Ishikawa (cell line): Measurements from ENCODE around the gene MYH16.

Experiments used
- CEBPB ChIP-seq: IDR thresholded peaks from 2 replicates; pipeline ENCODE4 v1.6.1; 2012
- CREB1 ChIP-seq: IDR thresholded peaks from 2 replicates; pipeline ENCODE4 v1.6.1; 2012; ENCODE audit warnings: low read depth
- EGR1 ChIP-seq: IDR thresholded peaks from 2 replicates; pipeline ENCODE4 v1.6.1; 2012
- EP300 ChIP-seq: IDR thresholded peaks from 2 replicates; pipeline ENCODE4 v1.6.1; 2012; ENCODE audit warnings: borderline replicate concordance
- FOXM1 ChIP-seq: IDR thresholded peaks from 2 replicates; pipeline ENCODE4 v1.6.1; 2012; ENCODE audit warnings: low read depth, borderline replicate concordance
- NFIC ChIP-seq: IDR thresholded peaks from 2 replicates; pipeline ENCODE4 v1.6.1; 2012
- RAD21 ChIP-seq: IDR thresholded peaks from 2 replicates; pipeline ENCODE4 v1.6.1; 2012; ENCODE audit warnings: low read depth
- TAF1 ChIP-seq: IDR thresholded peaks from 2 replicates; pipeline ENCODE4 v1.6.1; 2012; ENCODE audit warnings: low read depth, mild to moderate bottlenecking
- TCF12 ChIP-seq: IDR thresholded peaks from 2 replicates; pipeline ENCODE4 v1.6.1; 2012; ENCODE audit warnings: low read depth
- TEAD4 ChIP-seq: IDR thresholded peaks from 2 replicates; pipeline ENCODE4 v1.6.1; 2012
- YY1 ChIP-seq: IDR thresholded peaks from 2 replicates; pipeline ENCODE4 v1.6.1; 2012; ENCODE audit warnings: low read depth
- ZBTB7A ChIP-seq: IDR thresholded peaks from 2 replicates; pipeline ENCODE4 v1.6.1; 2012; ENCODE audit warnings: low read depth
- TF ChIP-seq, protein P1 (sequence below): IDR thresholded peaks from 2 replicates; pipeline ENCODE4 v1.6.1; 2012; ENCODE audit warnings: low read depth, mild to moderate bottlenecking
- TF ChIP-seq, protein P2 (sequence below): IDR thresholded peaks from 2 replicates; pipeline ENCODE4 v1.6.1; 2012
- TF ChIP-seq, protein P3 (sequence below): IDR thresholded peaks from 2 replicates; pipeline ENCODE4 v1.6.1; 2012

The MYH16 gene

DNA sequence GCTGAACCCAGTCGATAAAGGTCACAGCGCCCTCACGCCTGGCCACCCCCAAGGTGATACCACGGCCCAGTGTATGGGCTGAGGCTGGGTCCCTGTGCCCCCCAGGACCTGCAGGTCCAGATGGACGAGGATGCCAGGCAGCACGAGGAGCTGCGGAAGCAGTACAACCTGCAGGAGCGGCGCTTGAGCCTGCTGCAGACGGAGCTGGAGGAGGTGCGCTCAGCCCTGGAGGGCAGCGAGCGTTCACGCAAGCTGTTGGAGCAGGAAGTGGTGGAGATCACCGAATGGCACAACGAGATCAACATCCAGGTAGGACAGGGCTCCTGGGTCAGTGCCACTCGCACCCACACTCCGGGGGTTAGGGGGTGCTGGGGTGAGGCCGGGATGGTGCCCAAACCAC is 28.9 kb downstream of the MYH16 start:
- TF ChIP-seq CREB1, result no peak
- no peak for TF ChIP-seq EP300
- TF ChIP-seq CEBPB, result no peak
- TF ChIP-seq NFIC, result no peak
- no peak for TF ChIP-seq RAD21
- TF ChIP-seq FOXM1, result no peak
- TF ChIP-seq, protein P1, sequence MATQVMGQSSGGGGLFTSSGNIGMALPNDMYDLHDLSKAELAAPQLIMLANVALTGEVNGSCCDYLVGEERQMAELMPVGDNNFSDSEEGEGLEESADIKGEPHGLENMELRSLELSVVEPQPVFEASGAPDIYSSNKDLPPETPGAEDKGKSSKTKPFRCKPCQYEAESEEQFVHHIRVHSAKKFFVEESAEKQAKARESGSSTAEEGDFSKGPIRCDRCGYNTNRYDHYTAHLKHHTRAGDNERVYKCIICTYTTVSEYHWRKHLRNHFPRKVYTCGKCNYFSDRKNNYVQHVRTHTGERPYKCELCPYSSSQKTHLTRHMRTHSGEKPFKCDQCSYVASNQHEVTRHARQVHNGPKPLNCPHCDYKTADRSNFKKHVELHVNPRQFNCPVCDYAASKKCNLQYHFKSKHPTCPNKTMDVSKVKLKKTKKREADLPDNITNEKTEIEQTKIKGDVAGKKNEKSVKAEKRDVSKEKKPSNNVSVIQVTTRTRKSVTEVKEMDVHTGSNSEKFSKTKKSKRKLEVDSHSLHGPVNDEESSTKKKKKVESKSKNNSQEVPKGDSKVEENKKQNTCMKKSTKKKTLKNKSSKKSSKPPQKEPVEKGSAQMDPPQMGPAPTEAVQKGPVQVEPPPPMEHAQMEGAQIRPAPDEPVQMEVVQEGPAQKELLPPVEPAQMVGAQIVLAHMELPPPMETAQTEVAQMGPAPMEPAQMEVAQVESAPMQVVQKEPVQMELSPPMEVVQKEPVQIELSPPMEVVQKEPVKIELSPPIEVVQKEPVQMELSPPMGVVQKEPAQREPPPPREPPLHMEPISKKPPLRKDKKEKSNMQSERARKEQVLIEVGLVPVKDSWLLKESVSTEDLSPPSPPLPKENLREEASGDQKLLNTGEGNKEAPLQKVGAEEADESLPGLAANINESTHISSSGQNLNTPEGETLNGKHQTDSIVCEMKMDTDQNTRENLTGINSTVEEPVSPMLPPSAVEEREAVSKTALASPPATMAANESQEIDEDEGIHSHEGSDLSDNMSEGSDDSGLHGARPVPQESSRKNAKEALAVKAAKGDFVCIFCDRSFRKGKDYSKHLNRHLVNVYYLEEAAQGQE, result no peak
- TF ChIP-seq, protein P2, sequence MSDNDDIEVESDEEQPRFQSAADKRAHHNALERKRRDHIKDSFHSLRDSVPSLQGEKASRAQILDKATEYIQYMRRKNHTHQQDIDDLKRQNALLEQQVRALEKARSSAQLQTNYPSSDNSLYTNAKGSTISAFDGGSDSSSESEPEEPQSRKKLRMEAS, result no peak
- TF ChIP-seq, protein P3, sequence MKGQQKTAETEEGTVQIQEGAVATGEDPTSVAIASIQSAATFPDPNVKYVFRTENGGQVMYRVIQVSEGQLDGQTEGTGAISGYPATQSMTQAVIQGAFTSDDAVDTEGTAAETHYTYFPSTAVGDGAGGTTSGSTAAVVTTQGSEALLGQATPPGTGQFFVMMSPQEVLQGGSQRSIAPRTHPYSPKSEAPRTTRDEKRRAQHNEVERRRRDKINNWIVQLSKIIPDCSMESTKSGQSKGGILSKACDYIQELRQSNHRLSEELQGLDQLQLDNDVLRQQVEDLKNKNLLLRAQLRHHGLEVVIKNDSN, result no peak
- TF ChIP-seq EGR1, result no peak
- TF ChIP-seq ZBTB7A, result no peak
- no peak for TF ChIP-seq TCF12
- TF ChIP-seq TAF1, result no peak
- TF ChIP-seq TEAD4, result no peak
- no peak for TF ChIP-seq YY1

DNA sequence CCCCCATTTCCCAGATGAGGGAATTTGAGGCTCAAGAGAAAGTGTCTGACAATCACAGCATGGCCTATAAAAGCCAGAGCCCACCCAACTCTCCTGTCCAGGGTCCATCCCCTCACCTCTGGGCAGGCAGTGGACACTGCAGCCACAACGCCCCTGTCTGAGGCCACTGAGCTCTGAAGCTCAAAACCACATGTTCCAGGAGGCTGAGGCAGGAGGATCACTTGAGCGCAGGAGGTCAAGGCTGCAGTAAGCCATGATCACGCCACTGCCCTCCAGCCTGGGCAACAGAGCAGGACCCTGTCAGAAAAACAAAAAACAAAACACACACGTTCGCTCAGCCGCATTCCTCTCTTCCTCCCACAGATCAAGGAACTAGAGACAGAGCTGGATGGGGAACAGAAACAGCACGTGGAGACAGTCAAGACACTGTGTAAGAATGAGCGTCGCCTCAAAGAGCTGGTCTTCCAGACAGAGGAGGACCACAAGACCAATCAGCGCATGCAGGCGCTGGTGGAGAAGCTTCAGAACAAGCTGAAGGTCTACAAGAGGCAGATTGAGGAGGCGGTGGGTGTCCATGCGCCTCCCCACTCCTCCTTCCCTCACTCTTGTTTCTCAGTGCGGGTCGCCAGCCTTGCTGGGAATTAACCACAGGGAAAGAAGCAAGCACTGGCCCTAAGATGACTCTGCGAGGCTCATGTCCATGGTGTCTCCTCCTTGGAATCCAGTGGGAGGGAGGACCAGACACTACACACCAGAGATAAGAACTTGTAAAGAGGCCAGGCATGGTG is 33.0 kb downstream of the MYH16 start:
- TF ChIP-seq NFIC, result no peak
- TF ChIP-seq, protein P2, result no peak

DNA sequence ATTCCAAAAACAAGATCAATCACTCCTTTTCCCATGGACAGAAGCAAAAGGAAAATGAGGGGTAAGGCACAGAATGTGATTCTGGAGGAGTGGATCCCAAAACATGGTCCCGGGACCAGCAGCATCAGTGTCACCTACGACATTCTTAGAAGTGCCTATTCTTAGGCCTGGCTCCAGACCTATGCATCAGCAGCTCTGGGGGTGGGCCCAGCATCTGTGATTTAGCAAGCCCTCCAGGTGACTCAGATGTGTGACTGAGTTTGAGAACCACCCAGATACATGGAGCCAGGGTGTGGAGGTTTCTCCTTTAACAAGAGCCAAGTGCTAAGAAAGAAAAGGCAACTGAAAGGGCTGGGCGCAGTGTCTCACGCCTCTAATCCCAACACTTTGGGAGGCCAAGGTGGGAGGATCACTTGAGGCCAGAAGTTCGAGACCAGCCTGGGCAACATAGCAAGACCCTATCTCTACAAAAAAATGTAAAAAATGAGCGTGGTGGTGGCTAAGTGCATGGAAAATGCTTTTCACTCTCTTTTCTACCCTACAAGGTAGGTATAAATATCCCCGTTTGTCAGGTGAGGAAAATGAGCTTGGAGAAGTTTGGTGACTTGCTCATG is 35.9 kb downstream of the MYH16 start:
- TF ChIP-seq RAD21 (no peak), TAF1 (no peak), TEAD4 (no peak), EGR1 (no peak), YY1 (no peak), ZBTB7A (no peak), TCF12 (no peak), CEBPB (no peak), CREB1 (no peak), FOXM1 (no peak), NFIC (no peak), EP300 (no peak)
- TF ChIP-seq, protein P2, result no peak
- TF ChIP-seq, protein P1, result no peak
- TF ChIP-seq, protein P3, result no peak

DNA sequence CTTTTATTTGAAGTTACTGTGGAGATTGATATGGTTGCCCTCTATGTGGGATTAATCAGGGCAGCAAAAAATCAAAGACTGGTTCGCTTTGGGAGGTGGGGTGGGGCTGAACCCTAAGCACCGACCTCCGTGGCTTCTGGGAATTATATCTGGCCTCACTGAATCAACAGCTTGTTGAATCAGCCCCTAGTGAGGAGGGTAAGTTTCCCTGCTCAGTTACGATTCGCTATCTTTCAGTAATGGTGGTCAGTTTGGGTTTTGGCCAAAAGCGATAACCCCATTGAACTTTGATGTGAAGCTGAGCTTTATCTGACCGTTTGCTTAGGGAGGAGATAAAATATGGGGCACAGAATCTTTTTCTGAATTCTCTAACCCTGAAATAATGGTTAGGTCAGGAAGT is 36.5 kb downstream of the MYH16 start:
- TF ChIP-seq, protein P1, result no peak
- TF ChIP-seq, protein P3, result no peak
- TF ChIP-seq, protein P2, result no peak
- no peak for TF ChIP-seq FOXM1
- TF ChIP-seq EGR1, result no peak
- no peak for TF ChIP-seq RAD21
- no peak for TF ChIP-seq YY1
- TF ChIP-seq NFIC, result no peak
- TF ChIP-seq TCF12, result no peak
- TF ChIP-seq EP300, result no peak
- TF ChIP-seq ZBTB7A, result no peak
- TF ChIP-seq TEAD4, result no peak
- TF ChIP-seq CEBPB, result no peak
